Measurements from ENCODE around the gene ZNRF1. TPM values are rescaled to one million over a fixed set of nuclear protein-coding genes. Genes with fewer than 3 reads are reported as not detected.
A peak's percentile ranks its signal among the peaks of the same experiment; 100 is the strongest.

ZNRF1 gene
- total RNA-seq, 4 donors from 2014 or later = 18.2 to 28.3 (median 23.6) TPM

DNA sequence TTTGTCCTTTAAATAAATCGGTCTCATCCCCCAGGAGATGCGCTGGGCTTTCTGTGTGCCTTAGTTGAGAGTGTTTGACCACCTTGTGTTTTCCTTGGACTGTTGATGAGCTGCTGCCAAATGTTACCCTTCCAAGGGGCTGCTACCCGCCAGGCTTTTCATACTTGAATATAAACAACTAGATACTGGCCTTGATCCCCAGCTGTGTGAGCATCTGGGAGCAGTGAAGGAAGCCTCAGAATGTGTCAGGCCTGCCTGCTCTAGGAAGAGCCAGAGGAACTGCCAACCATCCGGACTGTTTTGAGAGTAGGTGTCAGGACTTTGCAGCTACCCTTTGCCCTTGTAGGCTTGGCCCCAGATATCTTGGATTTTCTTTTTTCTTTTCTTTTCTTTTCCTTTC, 60.0 kb downstream of the ZNRF1 start:
- H3K4me3 ChIP-seq = no peak overlapping the region
- TF ChIP-seq EP300 (IDR thresholded peaks at IDR 0.05) (no peak), POLR2AphosphoS5 (IDR thresholded peaks at IDR 0.05) (no peak), POLR2A (IDR thresholded peaks at IDR 0.05; ENCODE audit: low read depth) (no peak)
- TF ChIP-seq, protein P1, sequence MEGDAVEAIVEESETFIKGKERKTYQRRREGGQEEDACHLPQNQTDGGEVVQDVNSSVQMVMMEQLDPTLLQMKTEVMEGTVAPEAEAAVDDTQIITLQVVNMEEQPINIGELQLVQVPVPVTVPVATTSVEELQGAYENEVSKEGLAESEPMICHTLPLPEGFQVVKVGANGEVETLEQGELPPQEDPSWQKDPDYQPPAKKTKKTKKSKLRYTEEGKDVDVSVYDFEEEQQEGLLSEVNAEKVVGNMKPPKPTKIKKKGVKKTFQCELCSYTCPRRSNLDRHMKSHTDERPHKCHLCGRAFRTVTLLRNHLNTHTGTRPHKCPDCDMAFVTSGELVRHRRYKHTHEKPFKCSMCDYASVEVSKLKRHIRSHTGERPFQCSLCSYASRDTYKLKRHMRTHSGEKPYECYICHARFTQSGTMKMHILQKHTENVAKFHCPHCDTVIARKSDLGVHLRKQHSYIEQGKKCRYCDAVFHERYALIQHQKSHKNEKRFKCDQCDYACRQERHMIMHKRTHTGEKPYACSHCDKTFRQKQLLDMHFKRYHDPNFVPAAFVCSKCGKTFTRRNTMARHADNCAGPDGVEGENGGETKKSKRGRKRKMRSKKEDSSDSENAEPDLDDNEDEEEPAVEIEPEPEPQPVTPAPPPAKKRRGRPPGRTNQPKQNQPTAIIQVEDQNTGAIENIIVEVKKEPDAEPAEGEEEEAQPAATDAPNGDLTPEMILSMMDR (IDR thresholded peaks at IDR 0.05) = no peak
- H3K27ac ChIP-seq (replicated peaks in 1 of 4) = peak overlapping the region in 1 of 4 donors; percentile 16
- no peaks in the 10 kb centered on the region for H3K27me3 ChIP-seq
- DNase-seq (ENCODE audit: extremely low spot score) = no peak
- 67% methylated on average over 4 of the region's 4 CpGs for WGBS
- H3K4me1 ChIP-seq = peaks cover 34 to 59% (median 50%) of the 10 kb centered on the region in 4 donors
- H3K36me3 ChIP-seq = no peaks in the 10 kb centered on the region
- no peaks in the 10 kb centered on the region for H3K9me3 ChIP-seq
- intact Hi-C loops (cut with DNase I) = no loop called here

DNA sequence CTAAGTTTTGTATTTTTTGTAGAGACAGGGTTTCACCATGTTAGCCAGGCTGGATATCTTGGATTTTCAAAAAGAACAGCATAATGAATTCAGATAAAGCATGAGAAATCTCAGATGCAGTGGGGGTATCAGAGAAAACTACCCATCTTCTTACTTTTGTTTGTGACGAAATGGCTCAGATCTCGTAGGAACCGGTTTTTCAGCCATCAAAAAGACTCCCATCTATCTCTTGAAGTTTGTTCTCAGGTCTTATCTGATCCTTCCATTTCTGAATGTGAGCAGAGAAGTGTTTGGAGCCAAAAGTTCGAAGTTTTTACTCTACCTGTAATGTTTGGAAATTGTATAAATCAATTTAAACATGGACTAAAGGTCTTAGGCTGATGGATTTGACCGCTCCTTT, 60.6 kb downstream of the ZNRF1 start:
- H3K36me3 ChIP-seq = no peaks in the 10 kb centered on the region
- no peak for DNase-seq (ENCODE audit: extremely low spot score)
- no peak for TF ChIP-seq POLR2A (IDR thresholded peaks at IDR 0.05; ENCODE audit: low read depth)
- TF ChIP-seq, protein P1 (IDR thresholded peaks at IDR 0.05) = no peak
- TF ChIP-seq EP300 (IDR thresholded peaks at IDR 0.05) = no peak
- TF ChIP-seq POLR2AphosphoS5 (IDR thresholded peaks at IDR 0.05) = no peak
- peaks cover 31 to 59% (median 51%) of the 10 kb centered on the region in 4 donors for H3K4me1 ChIP-seq
- intact Hi-C loops (cut with DNase I) = no loop called here
- H3K27me3 ChIP-seq = no peaks in the 10 kb centered on the region
- 92% methylated on average over 5 of the region's 5 CpGs for WGBS
- no peak overlapping the region for H3K4me3 ChIP-seq
- H3K9me3 ChIP-seq = no peaks in the 10 kb centered on the region
- peak overlapping the region in 1 of 4 donors; percentile 5 for H3K27ac ChIP-seq (replicated peaks in 1 of 4)

DNA sequence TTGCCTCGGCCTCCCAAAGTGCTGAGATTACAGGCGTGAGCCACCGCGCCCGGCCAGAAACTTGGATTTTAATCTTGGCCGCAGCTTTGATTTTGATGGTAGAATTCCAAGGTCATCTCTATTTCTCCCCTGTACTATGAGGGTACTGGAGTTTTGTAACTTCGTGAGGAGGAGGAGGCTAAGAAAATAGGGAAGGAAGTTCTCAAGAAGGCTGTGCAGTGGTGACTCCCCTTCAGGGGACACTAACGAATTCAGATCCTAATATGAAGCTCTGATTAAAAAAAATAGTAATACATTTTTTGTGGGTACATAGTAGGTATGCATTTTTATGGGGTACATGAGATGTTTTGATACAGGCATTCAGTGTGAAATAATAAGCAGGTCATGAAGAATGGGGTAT, 61.9 kb downstream of the ZNRF1 start:
- DNase-seq (ENCODE audit: extremely low spot score) = no peak
- Histone ChIP-seq H3K36me3 (no peaks in the 10 kb centered on the region), H3K9me3 (no peaks in the 10 kb centered on the region), H3K4me1 (peaks cover 24 to 67% (median 58%) of the 10 kb centered on the region in 4 donors), H3K27ac (replicated peaks in 1 of 4) (no peak overlapping the region), H3K27me3 (no peaks in the 10 kb centered on the region), H3K4me3 (no peak overlapping the region)
- TF ChIP-seq POLR2A (IDR thresholded peaks at IDR 0.05; ENCODE audit: low read depth) (no peak), EP300 (IDR thresholded peaks at IDR 0.05) (no peak), POLR2AphosphoS5 (IDR thresholded peaks at IDR 0.05) (no peak)
- TF ChIP-seq, protein P1 (IDR thresholded peaks at IDR 0.05) = no peak
- intact Hi-C loops (cut with DNase I) = loop anchor here (5.0 kb wide), 1 partner anchor 47 kb away; no protein-coding TSS in a partner anchor
- 69% methylated on average over 8 of the region's 8 CpGs for WGBS

DNA sequence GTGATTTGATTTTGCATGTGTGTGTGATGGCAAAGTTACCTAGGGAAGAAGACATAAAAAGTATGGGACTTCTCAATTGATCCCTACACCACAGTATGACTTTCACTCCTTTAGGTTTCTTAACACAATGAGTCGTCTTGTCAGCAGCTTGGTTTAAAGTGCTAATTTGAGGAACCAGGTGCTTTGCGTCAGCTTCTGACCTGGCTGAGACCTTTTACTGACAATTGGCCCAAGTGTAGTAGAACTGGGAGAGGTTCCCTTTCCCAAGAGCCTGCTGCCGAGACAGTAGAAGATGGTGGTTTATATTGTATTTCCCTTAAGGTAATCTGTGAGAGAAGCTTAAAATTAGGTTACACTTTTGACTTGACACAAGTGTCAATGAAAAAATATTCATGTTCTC, 62.8 kb downstream of the ZNRF1 start:
- intact Hi-C loops (cut with DNase I) = loop anchor here (5.0 kb wide), 1 partner anchor 46 kb away; no protein-coding TSS in a partner anchor

More for the DNA sequence above, 62.8 kb downstream of the ZNRF1 start:
- peak overlapping the region; percentile 67 to 83 (median 74) for H3K27ac ChIP-seq (replicated peaks in 1 of 4)
- H3K27me3 ChIP-seq = no peaks in the 10 kb centered on the region
- DNase-seq (ENCODE audit: extremely low spot score) = no peak
- 33% methylated on average over 3 of the region's 3 CpGs for WGBS
- H3K9me3 ChIP-seq = no peaks in the 10 kb centered on the region
- H3K4me3 ChIP-seq = peak overlapping the region in 3 of 4 donors; percentile 3 to 15 (median 3)
- TF ChIP-seq EP300 (IDR thresholded peaks at IDR 0.05) (no peak), POLR2A (IDR thresholded peaks at IDR 0.05; ENCODE audit: low read depth) (no peak), POLR2AphosphoS5 (IDR thresholded peaks at IDR 0.05) (no peak)
- TF ChIP-seq, protein P1 (IDR thresholded peaks at IDR 0.05) = no peak
- H3K36me3 ChIP-seq = no peaks in the 10 kb centered on the region
- H3K4me1 ChIP-seq = peaks cover 24 to 69% (median 60%) of the 10 kb centered on the region in 4 donors
